CD4-positive, alpha-beta T cell (primary cell): ENCODE data around the gene SPTBN4. TPM values are rescaled to one million over a fixed set of nuclear protein-coding genes. Genes with fewer than 3 reads are reported as not detected.

Source experiments
- ATAC-seq: fragments of 200-7000 bp; cut with Tn5 transposase; one replicate; pipeline ENCODE4 v1.10.0; 2022; ENCODE audit warnings: mild to moderate bottlenecking; ENCODE audit not compliant: poor library complexity
- CTCF ChIA-PET: fragments of 350-600 bp; sonication (Branson Sonifier 250); formaldehyde crosslinking; loops from one replicate; lab custom pipeline; 2021; ENCODE audit warnings: antibody characterized with exemption, inconsistent platforms; lab: Charles Lee
- POLR2A ChIA-PET: fragments of 350-600 bp; sonication (Branson Sonifier 250); formaldehyde crosslinking; loops from one replicate; lab custom pipeline; 2021; ENCODE audit warnings: antibody characterized with exemption, inconsistent platforms; lab: Charles Lee
- DNase-seq, 14 experiments: peaks; one replicate each; pipeline ENCODE4 v3.0.0-alpha.2; 2013 to 2020; ENCODE audit warnings: mixed read lengths in 2 of 14
- H3K27ac ChIP-seq, 2 donors: one replicate each; pipeline versions ENCODE4 v1.5.1 to v1.7.0; 2013; ENCODE audit warnings: low read length in 2 of 2, low read depth in 1 of 2, mild to moderate bottlenecking in 1 of 2
- H3K27me3 ChIP-seq, 2 experiments: 1 replicate in 1 of 2; 2 replicates in 1 of 2; pipeline versions ENCODE4 v1.6.1 to v1.7.0; 2013; ENCODE audit warnings: low read length in 2 of 2, control low read depth in 1 of 2, mild to moderate bottlenecking in 1 of 2, moderate library complexity in 1 of 2; ENCODE audit not compliant: insufficient read depth in 2 of 2, control insufficient read depth in 1 of 2
- H3K36me3 ChIP-seq: one replicate; pipeline ENCODE4 v1.6.1; 2013; ENCODE audit warnings: low read length, control low read depth; ENCODE audit not compliant: insufficient read depth
- H3K4me1 ChIP-seq: one replicate; pipeline ENCODE4 v1.6.1; 2013; ENCODE audit warnings: low read length, control low read depth; ENCODE audit not compliant: insufficient read depth
- H3K4me3 ChIP-seq: one replicate; pipeline ENCODE4 v1.5.1; 2013; ENCODE audit warnings: mild to moderate bottlenecking, low read length, moderate library complexity
- H3K9me3 ChIP-seq, 2 experiments: 1 replicate in 1 of 2; 2 replicates in 1 of 2; pipeline versions ENCODE4 v1.6.1 to v1.7.0; 2013; ENCODE audit warnings: low read length in 2 of 2, mild to moderate bottlenecking in 2 of 2, control low read depth in 1 of 2, moderate library complexity in 1 of 2; ENCODE audit not compliant: control insufficient read depth in 1 of 2, insufficient read depth in 1 of 2
- H3K27ac Mint-ChIP-seq: one replicate; pipeline ENCODE4 v1.8.0; 2020; ENCODE audit warnings: mixed read lengths
- H3K27me3 Mint-ChIP-seq: one replicate; pipeline ENCODE4 v1.8.0; 2021; ENCODE audit warnings: mixed read lengths
- H3K36me3 Mint-ChIP-seq: one replicate; pipeline ENCODE4 v1.8.0; 2021; ENCODE audit warnings: low read depth, mixed read lengths
- H3K4me1 Mint-ChIP-seq: one replicate; pipeline ENCODE4 v1.8.0; 2021; ENCODE audit warnings: low read depth, mixed read lengths
- H3K4me3 Mint-ChIP-seq: one replicate; pipeline ENCODE4 v1.8.0; 2020; ENCODE audit warnings: mild to moderate bottlenecking, mixed read lengths
- H3K9me3 Mint-ChIP-seq: one replicate; pipeline ENCODE4 v1.8.0; 2020; ENCODE audit warnings: mixed read lengths
- CTCF ChIP-seq: fragments of 200-600 bp; IDR thresholded peaks from one replicate; pipeline ENCODE4 v1.8.0; 2022; ENCODE audit warnings: antibody characterized with exemption, mild to moderate bottlenecking
- intact Hi-C, 2 experiments: fragments of 100-400 bp; cut with DNase I in 1 of 2; cut with micrococcal nuclease in 1 of 2; formaldehyde crosslinking; loops; one replicate each; pipeline versions ENCODE4 v1.15.1 to v1.9.0; 2023 to 2025; cut with DNase I, micrococcal nuclease
- total RNA-seq, 174 experiments: library from RNA in 2 of 174; stranded (reverse) in 2 of 174; gene quantifications; one replicate each; pipeline ENCODE4 v1.2.3 and lab custom pipeline; 2021 to 2026

Gene SPTBN4
- total RNA-seq, 2 experiments from 2014 or later = 0.59 to 0.88 TPM

GRCh38 chr19:40620161-40620485 is 153.3 kb downstream of the SPTBN4 start:
- H3K27me3 ChIP-seq = no peaks in the 10 kb centered on the region
- H3K9me3 Mint-ChIP-seq = no peaks in the 10 kb centered on the region
- POLR2A ChIA-PET = interaction anchor here (2.0 kb wide), 1 partner anchor 10 kb away, joined by 6 read pairs; no protein-coding TSS in a partner anchor
- no peak for DNase-seq
- no peak overlapping the region for H3K27ac ChIP-seq
- H3K4me3 ChIP-seq = no peak overlapping the region
- H3K36me3 ChIP-seq = peaks cover 40% of the 10 kb centered on the region
- intact Hi-C loops = no loop called here
- CTCF ChIA-PET = interaction anchor here (1.9 to 2.1 kb wide), 2 partner anchors 14 to 15 kb away, joined by 8 to 9 read pairs; no protein-coding TSS in a partner anchor
- TF ChIP-seq CTCF = no peak
- H3K36me3 Mint-ChIP-seq = peaks cover 66% of the 10 kb centered on the region
- peaks cover 9% of the 10 kb centered on the region for H3K4me1 Mint-ChIP-seq
- no peak for ATAC-seq
- H3K4me3 Mint-ChIP-seq = no peak overlapping the region
- peaks cover 10% of the 10 kb centered on the region for H3K4me1 ChIP-seq
- H3K27ac Mint-ChIP-seq = no peak overlapping the region
- H3K9me3 ChIP-seq = no peaks in the 10 kb centered on the region
- no peaks in the 10 kb centered on the region for H3K27me3 Mint-ChIP-seq

- DNase-seq (no peak), ATAC-seq (no peak)
- Histone ChIP-seq H3K4me3 (no peak overlapping the region), H3K36me3 (peaks cover 50% of the 10 kb centered on the region), H3K27ac (no peak overlapping the region), H3K9me3 (no peaks in the 10 kb centered on the region), H3K27me3 (no peaks in the 10 kb centered on the region), H3K4me1 (no peaks in the 10 kb centered on the region)
- intact Hi-C loops = no loop called here
- H3K4me1 Mint-ChIP-seq = no peaks in the 10 kb centered on the region
- peaks cover 68% of the 10 kb centered on the region for H3K36me3 Mint-ChIP-seq
- no peaks in the 10 kb centered on the region for H3K9me3 Mint-ChIP-seq
- POLR2A ChIA-PET = interaction anchor here (0.6 to 2.0 kb wide), 3 partner anchors 11 to 279 kb away, joined by 3 to 6 read pairs (median 3); partner anchors contain the start of gene BLVRB
- no peak overlapping the region for H3K27ac Mint-ChIP-seq
- no peak for TF ChIP-seq CTCF
- no peak overlapping the region for H3K4me3 Mint-ChIP-seq
- CTCF ChIA-PET = interaction anchor here (1.0 to 1.9 kb wide), 2 partner anchors 13 to 18 kb away, joined by 3 to 8 read pairs; no protein-coding TSS in a partner anchor
- H3K27me3 Mint-ChIP-seq = no peaks in the 10 kb centered on the region
Measured at GRCh38 chr19:40621283-40621682, 154.5 kb downstream of the SPTBN4 start.

- H3K9me3 Mint-ChIP-seq = no peaks in the 10 kb centered on the region
Measured at GRCh38 chr19:40621966-40622772, 155.4 kb downstream of the SPTBN4 start.

More at GRCh38 chr19:40621966-40622772, 155.4 kb downstream of the SPTBN4 start:
- DNase-seq = no peak
- no peak overlapping the region for H3K27ac Mint-ChIP-seq
- H3K27ac ChIP-seq = no peak overlapping the region
- peaks cover 52% of the 10 kb centered on the region for H3K36me3 ChIP-seq
- no peak overlapping the region for H3K4me3 ChIP-seq
- ChIA-PET POLR2A (interaction anchor here (2.0 kb wide), 1 partner anchor 12 kb away, joined by 6 read pairs; no protein-coding TSS in a partner anchor), CTCF (interaction anchor here (1.0 to 1.9 kb wide), 2 partner anchors 13 to 19 kb away, joined by 3 to 8 read pairs; no protein-coding TSS in a partner anchor)
- H3K4me3 Mint-ChIP-seq = no peak overlapping the region
- TF ChIP-seq CTCF = no peak
- no peaks in the 10 kb centered on the region for H3K9me3 ChIP-seq
- no peak for ATAC-seq
- no peaks in the 10 kb centered on the region for H3K27me3 Mint-ChIP-seq
- H3K36me3 Mint-ChIP-seq = peaks cover 71% of the 10 kb centered on the region
- H3K4me1 Mint-ChIP-seq = no peaks in the 10 kb centered on the region
- no peaks in the 10 kb centered on the region for H3K4me1 ChIP-seq
- no peaks in the 10 kb centered on the region for H3K27me3 ChIP-seq
- intact Hi-C loops = no loop called here
